ENCODE measurements around the gene TAF9.
A peak's percentile ranks its signal among the peaks of the same experiment; 100 is the strongest.
"Not testable (repeated sequence)": the region's sequence is repeated elsewhere in the genome, so short reads cannot be mapped to it uniquely, and the experiment has no call there.

TAF9 gene

DNA sequence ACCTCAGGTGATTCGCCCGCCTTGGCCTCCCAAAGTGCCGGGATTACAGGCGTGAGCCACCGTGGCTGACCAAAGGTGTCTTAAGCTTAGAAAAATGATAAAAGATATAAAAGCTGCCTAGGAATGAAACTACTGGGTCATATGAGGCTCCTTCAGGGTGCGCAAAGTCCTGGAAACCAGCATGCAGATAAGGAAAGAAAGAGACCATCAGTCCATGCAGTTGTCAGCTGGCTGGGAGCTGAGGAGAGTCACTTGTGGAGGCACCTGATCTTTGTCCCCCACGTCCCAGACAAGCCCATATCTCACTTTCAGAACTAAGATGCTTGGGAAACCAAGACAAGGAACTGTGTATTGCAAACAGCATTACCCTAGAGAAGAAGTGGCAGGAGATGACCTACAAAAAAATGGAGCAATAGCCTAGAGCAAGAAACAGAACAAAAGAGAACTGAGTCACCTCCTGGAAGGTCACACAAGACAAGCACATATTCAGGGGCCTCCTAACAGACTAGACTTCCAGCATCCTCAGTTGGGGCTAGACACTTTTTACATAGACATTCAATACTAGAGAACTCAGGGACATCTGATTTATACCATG, 33.9 kb downstream of the TAF9 start:
- no peak for DNase-seq

DNA sequence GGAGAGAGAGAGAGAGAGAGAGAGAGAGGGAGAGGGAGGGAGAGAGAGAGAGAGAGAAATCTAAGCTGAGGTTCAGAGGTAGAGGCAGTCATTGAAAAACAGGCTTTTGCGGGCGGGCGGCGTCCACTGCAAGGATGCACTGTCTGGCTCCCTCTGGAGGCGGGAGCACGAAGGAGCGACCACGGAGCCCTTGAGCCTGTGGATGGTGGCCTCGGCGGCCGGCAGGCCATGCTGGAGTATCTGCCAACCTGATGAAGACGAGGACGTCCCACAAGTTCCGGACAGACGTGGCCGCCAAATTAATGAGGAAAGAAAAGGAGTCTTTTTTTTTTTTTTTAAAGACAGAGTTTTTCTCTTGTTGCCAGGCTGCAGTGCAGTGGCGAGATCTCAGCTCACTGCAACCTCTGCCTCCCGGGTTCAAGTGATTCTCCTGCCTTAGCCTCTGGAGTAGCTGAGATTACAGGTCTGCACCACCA, 34.5 kb downstream of the TAF9 start:
- peak; percentile 44 to 81 for DNase-seq

DNA sequence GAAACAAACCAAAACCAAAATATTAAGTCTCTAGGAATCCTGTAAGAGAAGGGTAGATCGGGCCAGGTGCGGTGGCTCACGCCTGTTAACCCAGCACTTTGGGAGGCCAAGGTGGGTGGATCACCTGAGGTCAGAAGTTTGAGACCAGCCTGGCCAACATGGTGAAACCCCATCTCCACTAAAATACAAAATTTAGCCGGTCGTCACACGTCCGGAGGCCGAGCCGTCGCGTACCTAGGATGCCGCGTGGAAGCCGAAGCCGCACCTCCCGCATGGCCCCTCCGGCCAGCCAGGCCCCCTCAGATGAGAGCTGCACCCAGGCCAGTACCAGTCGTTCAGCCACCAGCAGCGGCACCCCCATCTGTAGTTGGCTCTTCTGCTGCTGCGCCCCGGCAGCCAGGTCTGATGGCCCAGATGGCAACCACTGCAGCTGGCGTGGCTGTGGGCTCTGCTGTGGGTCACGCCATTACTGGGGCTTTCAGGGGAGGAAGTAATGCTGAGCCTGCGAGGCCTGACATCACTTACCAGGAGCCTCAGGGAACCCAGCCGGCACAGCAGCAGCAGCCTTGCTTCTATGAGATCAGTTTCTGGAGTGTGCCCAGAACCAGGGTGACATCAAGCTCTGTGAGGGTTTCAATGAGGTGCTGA, 35.5 kb downstream of the TAF9 start:
- DNase-seq = not testable (repeated sequence)

DNA sequence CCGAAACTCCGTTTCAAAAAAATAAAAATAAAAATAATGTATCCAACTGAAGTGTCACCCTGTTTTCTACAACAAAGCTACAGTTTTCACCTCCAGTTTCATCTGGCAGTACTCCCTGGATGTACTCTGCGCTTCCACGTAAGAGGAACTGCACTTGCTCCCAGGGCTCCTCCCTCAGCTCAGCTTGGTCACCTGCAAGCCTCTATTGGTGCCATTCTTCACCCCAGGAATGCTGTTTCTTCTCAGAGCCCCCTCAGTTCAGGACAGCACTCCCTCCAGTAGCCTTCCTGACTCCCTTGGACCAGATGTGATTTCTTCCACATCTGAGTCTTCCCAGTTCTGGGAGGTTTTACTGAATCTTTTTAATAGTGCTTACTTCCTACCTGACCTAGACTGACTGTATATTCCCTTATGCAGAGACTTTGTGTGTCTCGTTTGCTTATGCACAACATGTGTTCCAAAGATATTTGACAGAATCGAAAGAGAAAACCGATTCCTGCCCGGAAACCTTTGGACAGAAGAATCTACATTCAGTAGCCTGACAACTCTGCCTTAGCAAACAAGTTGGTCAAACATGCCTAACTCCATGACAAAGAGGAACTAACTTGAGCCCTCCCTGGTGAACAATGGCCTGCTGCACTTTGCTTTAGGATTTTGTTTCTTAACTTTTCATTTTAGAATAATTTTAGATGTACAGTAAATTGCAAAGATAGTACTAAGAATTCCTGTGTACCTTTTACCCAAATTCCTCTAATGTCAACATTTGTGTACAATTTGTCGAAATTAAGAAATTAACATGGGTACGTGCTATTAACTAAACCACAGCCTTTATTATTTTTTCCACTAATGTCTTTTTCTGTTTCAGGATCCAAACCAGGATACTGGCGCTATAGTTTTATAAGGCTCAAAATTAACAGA, 37.5 kb downstream of the TAF9 start:
- peak in 1 of 2 experiments; percentile 2 for DNase-seq

DNA sequence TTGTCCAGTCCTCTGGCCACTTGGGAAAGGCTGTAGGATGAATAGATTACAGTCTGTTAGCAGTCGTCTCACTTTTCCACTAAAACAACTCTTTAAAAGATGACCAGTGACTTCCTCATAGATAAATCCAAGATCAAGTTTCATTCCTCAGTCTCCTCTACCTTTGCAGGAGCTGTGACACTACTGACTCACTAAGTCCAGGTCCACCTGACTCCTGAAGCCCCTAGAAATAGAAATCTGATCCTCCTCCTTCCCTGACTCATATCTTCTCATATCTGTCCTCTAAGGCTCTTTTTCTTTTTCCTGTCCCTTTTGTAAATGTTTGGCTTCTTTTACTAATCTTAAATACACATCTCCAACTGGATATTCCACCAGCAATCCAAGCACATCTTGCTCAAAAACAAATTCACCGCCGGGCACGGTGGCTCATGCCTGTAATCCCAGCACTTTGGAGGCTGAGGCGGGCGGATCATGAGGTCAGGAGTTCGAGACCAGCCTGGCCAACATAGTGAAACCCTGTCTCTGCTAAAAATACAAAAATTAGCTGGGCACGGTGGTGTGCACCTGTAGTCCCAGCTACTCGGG, 39.3 kb downstream of the TAF9 start:
- DNase-seq = no peak

DNA sequence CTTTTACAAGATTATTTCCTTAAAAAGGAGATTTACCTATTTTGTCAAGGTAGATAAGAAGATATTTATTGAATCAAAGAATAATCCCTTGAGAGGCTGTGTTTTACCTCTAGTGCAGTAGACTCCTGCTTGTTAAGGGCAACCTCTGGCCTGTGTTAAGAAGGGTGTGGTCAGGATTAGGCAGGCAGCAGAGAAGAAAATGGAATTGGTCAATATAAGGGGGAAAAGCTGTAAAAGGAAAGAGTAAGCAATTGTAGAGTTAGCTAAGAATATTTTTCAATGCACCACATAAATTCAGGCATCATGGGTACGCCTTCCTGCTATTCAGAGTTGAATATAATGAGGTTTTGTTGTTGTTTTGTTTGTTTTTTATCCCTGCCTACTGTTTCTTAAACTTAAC, 43.0 kb downstream of the TAF9 start:
- DNase-seq = no peak

DNA sequence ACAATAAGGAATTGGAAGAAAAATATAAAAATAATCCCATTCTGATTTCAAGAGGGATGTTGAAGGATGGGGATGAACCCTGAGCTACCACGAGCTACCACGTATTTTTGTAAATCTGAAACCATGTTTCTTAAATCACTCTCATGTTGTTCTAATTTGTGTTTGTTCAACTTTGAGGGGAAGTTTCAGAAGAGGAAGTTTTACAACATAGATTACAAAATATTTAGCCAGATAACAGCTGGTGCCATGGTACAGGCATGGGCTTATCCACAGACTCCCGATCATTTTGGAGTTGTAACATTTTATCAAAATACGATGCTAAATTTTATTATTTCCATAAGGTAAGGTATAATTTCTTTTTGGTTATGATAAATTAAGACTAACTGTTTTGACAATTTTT, 51.9 kb downstream of the TAF9 start:
- no peak for DNase-seq

DNA sequence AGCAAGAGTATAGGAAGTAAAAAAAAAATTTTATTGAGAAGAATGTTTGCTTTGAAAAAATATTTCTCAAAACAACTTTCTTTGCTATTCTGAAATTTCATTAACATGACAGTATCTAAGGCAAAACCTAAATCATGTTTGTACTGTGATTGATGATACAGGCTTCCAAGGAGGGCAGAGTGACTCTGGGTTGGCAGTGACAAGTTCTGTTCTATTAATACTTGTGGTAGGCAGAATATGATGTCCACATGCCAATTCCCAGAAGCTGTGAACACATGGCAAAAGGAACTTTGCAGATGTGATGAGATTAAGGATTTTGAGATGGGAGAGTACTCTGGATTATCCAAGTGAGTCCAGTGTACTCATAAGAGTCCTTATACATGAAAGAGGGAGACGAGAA, 53.3 kb downstream of the TAF9 start:
- DNase-seq = no peak

Measured in NCI-H526 (cell line).